Prostate gland (tissue), 2 donors: ENCODE measurements around the gene ARRDC1.

ENCODE experiments used
- CTCF ChIP-seq, 4 experiments: fragments of 200-600 bp in 2 of 4; fragments of 450-650 bp in 2 of 4; sonication (generic) in 2 of 4; IDR thresholded peaks; 1 replicate in 3 of 4; 2 replicates in 1 of 4; pipeline ENCODE4 v1.5.1; 2016 to 2019; ENCODE audit warnings: antibody characterized with exemption in 4 of 4, mild to moderate bottlenecking in 2 of 4, moderate library complexity in 2 of 4
- POLR2A ChIP-seq: fragments of 450-650 bp; IDR thresholded peaks from one replicate; pipeline ENCODE4 v1.6.1; 2016; ENCODE audit warnings: antibody characterized with exemption, mild to moderate bottlenecking

DNA sequence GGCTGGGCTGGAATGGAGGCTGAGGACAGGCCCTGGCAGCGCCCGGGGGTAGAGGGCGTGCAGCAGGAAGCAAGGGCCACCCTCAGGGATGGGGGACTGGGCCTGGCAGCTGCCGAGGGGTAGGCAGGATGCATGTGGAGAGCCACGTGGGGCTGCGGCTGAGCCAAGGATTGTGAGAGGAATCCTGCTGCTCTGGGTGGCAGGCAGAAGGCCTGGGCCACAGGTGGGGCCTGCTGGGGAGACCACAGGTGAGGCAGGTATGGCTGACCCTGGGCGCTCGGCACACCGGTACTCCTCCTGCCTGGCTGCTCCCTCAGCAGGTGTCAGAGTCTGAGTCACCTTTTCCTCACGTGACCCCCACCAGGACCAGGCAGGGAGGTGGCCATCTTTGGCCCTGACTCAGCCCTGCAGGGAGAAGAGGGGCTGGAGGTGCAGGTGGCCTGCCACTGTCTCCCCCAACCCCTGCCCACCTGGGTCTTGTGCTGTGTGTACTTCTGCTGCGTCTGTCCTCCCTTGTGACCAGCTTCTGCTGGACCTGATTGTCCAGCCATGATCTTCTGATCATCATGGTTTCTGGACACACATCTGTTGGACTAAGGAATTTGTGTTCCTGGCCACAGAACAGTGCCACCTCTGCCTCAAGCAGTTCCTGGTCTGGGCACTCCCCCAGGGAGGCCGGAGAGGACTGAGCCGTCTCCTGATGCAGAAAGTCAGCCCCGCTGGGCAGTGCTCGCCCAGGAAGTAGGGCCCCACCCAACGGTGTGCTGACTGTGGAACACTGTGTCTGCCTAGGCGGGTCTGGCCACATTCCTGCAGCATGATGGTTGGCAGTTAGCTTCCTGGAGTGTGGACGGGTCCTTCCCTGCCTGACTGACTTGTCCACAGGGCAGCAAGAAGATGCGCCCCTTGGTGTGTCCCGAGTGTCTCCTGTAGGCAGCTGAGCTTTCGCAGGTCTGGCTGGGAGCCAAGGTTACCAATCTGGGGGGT lies 6.4 kb downstream of the ARRDC1 start:
- peak in 1 of 4 experiments; percentile 18 for TF ChIP-seq CTCF (IDR thresholded peaks at IDR 0.05)
- peak; percentile 73 for TF ChIP-seq POLR2A
